B cell (primary cell): Measurements from ENCODE around the gene OAT. TPM values are rescaled to one million over a fixed set of nuclear protein-coding genes. Genes with fewer than 3 reads are reported as not detected.

Source experiments
- ATAC-seq: fragments of 200-7000 bp; cut with Tn5 transposase; one replicate; pipeline ENCODE4 v1.10.0; 2021; ENCODE audit warnings: low read depth, mild to moderate bottlenecking, moderate number of reproducible peaks, moderate library complexity
- CTCF ChIA-PET: fragments of 350-600 bp; sonication (Branson Sonifier 250); formaldehyde crosslinking; loops from one replicate; lab custom pipeline; 2021; ENCODE audit warnings: antibody characterized with exemption, inconsistent platforms; lab: Charles Lee
- POLR2A ChIA-PET: fragments of 350-600 bp; sonication (Branson Sonifier 250); formaldehyde crosslinking; loops from one replicate; lab custom pipeline; 2021; ENCODE audit warnings: antibody characterized with exemption; lab: Charles Lee
- DNase-seq: peaks from one replicate; pipeline ENCODE4 v3.0.0; 2013
- H2AFZ ChIP-seq: 2 replicates; pipeline ENCODE4 v1.6.1; 2012; ENCODE audit warnings: mild to moderate bottlenecking, low read depth, low read length; ENCODE audit not compliant: insufficient read depth, poor library complexity, severe bottlenecking
- H3K27ac ChIP-seq, 2 donors: 1 replicate in 1 of 2; 2 replicates in 1 of 2; pipeline ENCODE4 v1.5.1; 2012 to 2013; ENCODE audit warnings: low read length in 2 of 2, mild to moderate bottlenecking in 2 of 2, moderate library complexity in 1 of 2
- H3K27me3 ChIP-seq, 4 experiments: fragments of 200-600 bp in 1 of 4; sonication (generic) in 1 of 4; replicated peaks in 1 of 4; 1 replicate in 2 of 4; 2 replicates in 2 of 4; pipeline versions ENCODE4 v1.6.1 to v1.7.0; 2013 to 2016; ENCODE audit warnings: low read length in 3 of 4, mild to moderate bottlenecking in 2 of 4, mixed read lengths in 1 of 4, moderate library complexity in 1 of 4; ENCODE audit not compliant: insufficient read depth in 4 of 4, control insufficient read depth in 3 of 4; ENCODE audit errors: control extremely low read depth in 1 of 4
- H3K36me3 ChIP-seq, 2 experiments: replicated peaks in 1 of 2; 1 replicate in 1 of 2; 2 replicates in 1 of 2; pipeline versions ENCODE4 v1.6.1 to v1.7.1; 2013; ENCODE audit warnings: low read length in 1 of 2; ENCODE audit not compliant: insufficient read depth in 2 of 2, control insufficient read depth in 1 of 2; ENCODE audit errors: control extremely low read depth in 1 of 2, extremely low read depth in 1 of 2
- H3K4me1 ChIP-seq, 2 donors: fragments of 200-600 bp in 1 of 2; sonication (generic) in 1 of 2; 1 replicate in 1 of 2; 2 replicates in 1 of 2; pipeline versions ENCODE4 v1.5.1 to v1.6.1; 2013 to 2017; ENCODE audit warnings: low read length in 2 of 2; ENCODE audit not compliant: control insufficient read depth in 2 of 2, insufficient read depth in 2 of 2
- H3K4me2 ChIP-seq: replicated peaks from 2 replicates; pipeline ENCODE3; 2012; ENCODE audit warnings: mild to moderate bottlenecking, low read depth, low read length; ENCODE audit not compliant: poor library complexity, severe bottlenecking
- H3K4me3 ChIP-seq, 5 experiments: fragments of 200-600 bp in 1 of 5; sonication (generic) in 1 of 5; 1 replicate in 3 of 5; 2 replicates in 2 of 5; pipeline versions ENCODE4 v1.5.1 to v1.7.0; 2011 to 2016; ENCODE audit warnings: low read length in 4 of 5, mild to moderate bottlenecking in 4 of 5, low read depth in 2 of 5, control low read depth in 1 of 5, moderate library complexity in 1 of 5; ENCODE audit not compliant: insufficient read depth in 1 of 5; ENCODE audit errors: control extremely low read depth in 1 of 5, extremely low read depth in 1 of 5
- H3K79me2 ChIP-seq: fragments of 200-600 bp; sonication (generic); one replicate; pipeline ENCODE4 v1.6.0; 2016; ENCODE audit warnings: low read length; ENCODE audit not compliant: control insufficient read depth, insufficient read depth
- H3K9ac ChIP-seq: fragments of 200-600 bp; sonication (generic); 2 replicates; pipeline ENCODE4 v1.6.1; 2017; ENCODE audit warnings: mild to moderate bottlenecking, low read length, moderate library complexity
- H3K9me3 ChIP-seq, 3 donors: one replicate each; pipeline versions ENCODE4 v1.6.1 to v1.7.1; 2013; ENCODE audit warnings: low read length in 2 of 3; ENCODE audit not compliant: control insufficient read depth in 2 of 3, insufficient read depth in 1 of 3; ENCODE audit errors: control extremely low read depth in 1 of 3
- H4K20me1 ChIP-seq: 2 replicates; pipeline ENCODE4 v1.6.0; 2012; ENCODE audit warnings: mild to moderate bottlenecking, low read length; ENCODE audit not compliant: insufficient read depth, control insufficient read depth, poor library complexity, severe bottlenecking
- H3K27ac Mint-ChIP-seq: one replicate; pipeline ENCODE4 v1.8.0; 2021; ENCODE audit warnings: mixed read lengths
- H3K27me3 Mint-ChIP-seq: one replicate; pipeline ENCODE4 v1.8.0; 2021; ENCODE audit warnings: mixed read lengths
- H3K4me1 Mint-ChIP-seq: one replicate; pipeline ENCODE4 v1.8.0; 2021; ENCODE audit warnings: mixed read lengths
- H3K4me3 Mint-ChIP-seq: one replicate; pipeline ENCODE4 v1.8.0; 2021; ENCODE audit warnings: mixed read lengths
- H3K9me3 Mint-ChIP-seq: one replicate; pipeline ENCODE4 v1.8.0; 2022; ENCODE audit warnings: mixed read lengths; ENCODE audit not compliant: insufficient read depth
- EZH2 ChIP-seq: IDR thresholded peaks from 2 replicates; pipeline ENCODE4 v1.6.1; 2012; ENCODE audit warnings: borderline replicate concordance, low read depth, mild to moderate bottlenecking, moderate library complexity, low read length; ENCODE audit not compliant: insufficient read depth, poor library complexity, severe bottlenecking
- WGBS: methylation state at CpG from one replicate; pipeline ENCODE4 v1.1.5; 2013; ENCODE audit warnings: missing lambda C conversion rate; ENCODE audit not compliant: insufficient coverage; 5-methylcytosine and 5-hydroxymethylcytosine counted together
- intact Hi-C: fragments of 100-400 bp; cut with micrococcal nuclease; formaldehyde crosslinking; loops from one replicate; pipeline ENCODE4 v1.10.0; 2022
- polyA plus RNA-seq: library from polyadenylated mRNA; depleted of rRNA; stranded (reverse); fragments of >200 nt; gene quantifications from 2 replicates; pipeline ENCODE4 v1.2.3, GENCODE V29; 2012
- total RNA-seq, 2 donors: library from RNA; stranded (reverse); fragments of 120-200 nt in 1 of 2; gene quantifications; 1 replicate in 1 of 2; 2 replicates in 1 of 2; pipeline versions ENCODE4 v1.2.3 to v1.2.4, GENCODE V29; 2013 to 2022
- TF ChIP-seq, protein P1 (sequence below): fragments of 200-600 bp; IDR thresholded peaks from one replicate; pipeline ENCODE4 v1.8.0; 2022; ENCODE audit warnings: antibody characterized with exemption, mild to moderate bottlenecking

The OAT gene
- total and polyA plus RNA-seq, 2 donors (not counting 1 experiment from before 2014, with no cell fraction given): 13.9 to 20.1 TPM

DNA sequence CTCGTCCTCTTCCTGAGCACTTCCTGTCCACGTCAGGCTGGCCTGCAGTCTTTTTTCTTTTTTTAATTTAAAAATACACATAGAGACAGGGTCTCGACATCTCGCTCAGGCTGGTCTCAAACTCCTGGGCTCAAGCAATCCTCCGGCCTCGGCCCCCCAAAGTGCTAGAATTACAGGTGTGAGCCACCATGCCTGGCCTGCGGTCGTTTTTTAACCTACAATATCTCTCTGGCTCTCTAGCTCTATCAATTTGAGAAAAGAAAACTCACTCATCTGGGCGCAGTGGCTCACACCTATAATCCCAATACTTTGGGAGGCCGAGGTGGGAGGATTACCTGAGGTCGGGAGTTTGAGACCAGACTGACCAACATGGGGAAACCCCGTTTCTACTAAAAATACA, 4.0 kb upstream of the OAT start:
- peaks cover 26% of the 10 kb centered on the region for H3K27me3 Mint-ChIP-seq
- ATAC-seq (no peak), DNase-seq (no peak)
- H3K4me1 Mint-ChIP-seq: peaks cover 7% of the 10 kb centered on the region
- POLR2A ChIA-PET: interaction anchor here (0.6 kb wide), 1 partner anchor 9 kb away, joined by 3 read pairs; no protein-coding TSS in a partner anchor
- TF ChIP-seq, protein P1, sequence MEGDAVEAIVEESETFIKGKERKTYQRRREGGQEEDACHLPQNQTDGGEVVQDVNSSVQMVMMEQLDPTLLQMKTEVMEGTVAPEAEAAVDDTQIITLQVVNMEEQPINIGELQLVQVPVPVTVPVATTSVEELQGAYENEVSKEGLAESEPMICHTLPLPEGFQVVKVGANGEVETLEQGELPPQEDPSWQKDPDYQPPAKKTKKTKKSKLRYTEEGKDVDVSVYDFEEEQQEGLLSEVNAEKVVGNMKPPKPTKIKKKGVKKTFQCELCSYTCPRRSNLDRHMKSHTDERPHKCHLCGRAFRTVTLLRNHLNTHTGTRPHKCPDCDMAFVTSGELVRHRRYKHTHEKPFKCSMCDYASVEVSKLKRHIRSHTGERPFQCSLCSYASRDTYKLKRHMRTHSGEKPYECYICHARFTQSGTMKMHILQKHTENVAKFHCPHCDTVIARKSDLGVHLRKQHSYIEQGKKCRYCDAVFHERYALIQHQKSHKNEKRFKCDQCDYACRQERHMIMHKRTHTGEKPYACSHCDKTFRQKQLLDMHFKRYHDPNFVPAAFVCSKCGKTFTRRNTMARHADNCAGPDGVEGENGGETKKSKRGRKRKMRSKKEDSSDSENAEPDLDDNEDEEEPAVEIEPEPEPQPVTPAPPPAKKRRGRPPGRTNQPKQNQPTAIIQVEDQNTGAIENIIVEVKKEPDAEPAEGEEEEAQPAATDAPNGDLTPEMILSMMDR: no peak
- TF ChIP-seq EZH2: no peak
- CTCF ChIA-PET: no interaction called here
- no peak overlapping the region for H3K4me3 ChIP-seq
- no peak overlapping the region for H3K4me3 Mint-ChIP-seq
- H3K36me3 ChIP-seq: no peaks in the 10 kb centered on the region
- H3K27ac ChIP-seq: no peak overlapping the region
- intact Hi-C loops: no loop called here
- peaks cover 5% of the 10 kb centered on the region for H3K79me2 ChIP-seq
- H3K4me1 ChIP-seq: peaks cover 8 to 11% of the 10 kb centered on the region in 2 donors
- H2AFZ ChIP-seq: no peak overlapping the region
- no peaks in the 10 kb centered on the region for H4K20me1 ChIP-seq
- WGBS: 93% methylated on average over 6 of the region's 12 CpGs
- no peak overlapping the region for H3K27ac Mint-ChIP-seq
- H3K9me3 ChIP-seq: no peaks in the 10 kb centered on the region
- no peak overlapping the region for H3K4me2 ChIP-seq
- peaks cover 0 to 31% (median 7%) of the 10 kb centered on the region in 4 experiments for H3K27me3 ChIP-seq
- H3K9me3 Mint-ChIP-seq: no peaks in the 10 kb centered on the region
- H3K9ac ChIP-seq: no peak overlapping the region

- no peaks in the 10 kb centered on the region for H3K9me3 Mint-ChIP-seq
- DNase-seq (no peak), ATAC-seq (no peak)
- WGBS: no CpG with 5 or more reads among the region's 1 CpG
- H3K79me2 ChIP-seq: peaks cover 14% of the 10 kb centered on the region
- H3K27ac Mint-ChIP-seq: no peak overlapping the region
- no peaks in the 10 kb centered on the region for H3K36me3 ChIP-seq
- H3K4me1 Mint-ChIP-seq: peaks cover 16% of the 10 kb centered on the region
- peaks cover 22% of the 10 kb centered on the region for H3K27me3 Mint-ChIP-seq
- H3K27ac ChIP-seq: no peak overlapping the region
- H2AFZ ChIP-seq: no peak overlapping the region
- intact Hi-C loops: no loop called here
- H4K20me1 ChIP-seq: no peaks in the 10 kb centered on the region
- no peak overlapping the region for H3K4me3 ChIP-seq
- no peak overlapping the region for H3K9ac ChIP-seq
- peaks cover 0 to 28% (median 5%) of the 10 kb centered on the region in 4 experiments for H3K27me3 ChIP-seq
- ChIA-PET CTCF (interaction anchor here (1.5 kb wide), 1 partner anchor 17 kb away, joined by 5 read pairs; no protein-coding TSS in a partner anchor), POLR2A (no interaction called here)
- no peak overlapping the region for H3K4me2 ChIP-seq
- no peaks in the 10 kb centered on the region for H3K9me3 ChIP-seq
- TF ChIP-seq, protein P1: no peak
- TF ChIP-seq EZH2: no peak
- peaks cover 10 to 13% of the 10 kb centered on the region in 2 donors for H3K4me1 ChIP-seq
- H3K4me3 Mint-ChIP-seq: no peak overlapping the region
These were observed 1.5 kb upstream of the OAT start for GRCh38 chr10:124420254-124420653.
